Brain microvascular endothelial cell (primary cell): ENCODE measurements around the gene MAPK8IP1.

Experiments
- DNase-seq: peaks from one replicate; pipeline ENCODE4 v3.0.0-alpha.2; 2020
- H3K27ac ChIP-seq: fragments of 250-450 bp; sonication (Bioruptor Pico); 2 replicates; pipeline ENCODE4 v1.5.1; 2020; ENCODE audit warnings: mild to moderate bottlenecking, moderate library complexity
- H3K27me3 ChIP-seq: fragments of 250-450 bp; sonication (Bioruptor Pico); replicated peaks from 2 replicates; pipeline ENCODE4 v1.5.1; 2020; ENCODE audit warnings: mild to moderate bottlenecking
- H3K36me3 ChIP-seq: fragments of 250-450 bp; sonication (Bioruptor Pico); replicated peaks from 2 replicates; pipeline ENCODE4 v1.5.1; 2020; ENCODE audit warnings: mild to moderate bottlenecking
- H3K4me3 ChIP-seq: 2 replicates; pipeline ENCODE4 v1.5.1; 2011; ENCODE audit warnings: low read depth, mild to moderate bottlenecking, control low read depth, low read length, moderate library complexity
- CTCF ChIP-seq: IDR thresholded peaks from 2 replicates; pipeline ENCODE4 v1.5.1; 2011; ENCODE audit warnings: low read depth, mild to moderate bottlenecking, moderate library complexity, low read length, control low read depth, inconsistent platforms; ENCODE audit errors: missing control alignments
- in situ Hi-C: cut with HindIII; loops from 2 replicates; pipeline ENCODE4 v1.10.0; 2017; ENCODE audit warnings: low sequenced_read_pairs, low pct_ligation_motif_present

The MAPK8IP1 gene

GRCh38 chr11:45877221-45877620 is 8.2 kb upstream of the MAPK8IP1 start:
- Histone ChIP-seq H3K27me3 (no peaks in the 10 kb centered on the region), H3K4me3 (no peak overlapping the region), H3K27ac (no peak overlapping the region), H3K36me3 (peaks cover 13% of the 10 kb centered on the region)
- in situ Hi-C loops, result no loop called here
- DNase-seq, result no peak
- no peak for TF ChIP-seq CTCF

- TF ChIP-seq CTCF, result no peak
- in situ Hi-C loops, result no loop called here
- H3K27ac ChIP-seq, result no peak overlapping the region
- no peak overlapping the region for H3K4me3 ChIP-seq
- DNase-seq, result no peak
- H3K27me3 ChIP-seq, result no peaks in the 10 kb centered on the region
- peaks cover 13% of the 10 kb centered on the region for H3K36me3 ChIP-seq
Measured at GRCh38 chr11:45877845-45878244, 7.6 kb upstream of the MAPK8IP1 start.

GRCh38 chr11:45879803-45880686 is 5.4 kb upstream of the MAPK8IP1 start:
- TF ChIP-seq CTCF, result no peak
- DNase-seq, result no peak
- Histone ChIP-seq H3K4me3 (no peak overlapping the region), H3K27me3 (no peaks in the 10 kb centered on the region), H3K27ac (no peak overlapping the region), H3K36me3 (peaks cover 10% of the 10 kb centered on the region)
- in situ Hi-C loops, result no loop called here

DNA sequence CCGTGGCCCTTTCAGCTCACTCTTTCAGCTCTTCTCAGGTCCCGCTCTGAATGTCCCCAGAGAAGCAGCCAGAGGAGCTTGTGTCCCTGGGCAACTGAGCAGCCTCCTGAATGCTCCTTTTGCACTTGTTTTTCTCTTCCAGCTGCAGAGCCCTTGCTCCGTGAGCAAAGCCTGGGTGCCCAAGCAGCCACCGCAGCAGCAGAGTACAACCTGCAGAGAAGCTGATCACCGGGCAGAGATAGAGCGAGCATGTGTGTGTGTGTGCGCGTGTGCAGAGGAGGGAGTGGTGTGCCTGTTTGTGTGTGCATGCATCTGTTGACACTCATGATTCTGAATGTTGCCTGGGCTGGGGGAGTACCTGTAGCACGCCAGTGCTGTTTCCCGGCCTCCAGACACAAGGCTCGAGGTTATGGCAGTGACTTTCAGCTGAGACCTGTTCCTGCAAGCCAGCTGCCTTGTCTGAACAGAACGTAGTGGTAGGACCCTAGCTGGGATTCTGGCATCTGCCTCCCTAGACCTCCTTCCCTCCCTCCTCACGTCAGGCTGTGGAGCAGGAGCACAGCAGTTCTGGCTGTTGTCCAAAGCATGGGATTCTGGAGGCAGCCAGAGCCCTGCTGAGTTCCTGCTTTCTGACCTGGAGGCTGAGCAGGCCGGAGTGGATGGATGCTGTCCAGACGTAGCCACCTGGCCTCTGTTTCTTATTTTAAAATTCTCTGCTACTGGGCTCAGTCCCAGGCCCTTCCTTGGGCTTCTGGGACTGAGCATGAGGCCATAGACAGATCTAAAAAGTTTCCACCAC is 4.5 kb upstream of the MAPK8IP1 start:
- Histone ChIP-seq H3K4me3 (no peak overlapping the region), H3K36me3 (peaks cover 8% of the 10 kb centered on the region), H3K27me3 (no peaks in the 10 kb centered on the region), H3K27ac (no peak overlapping the region)
- in situ Hi-C loops, result no loop called here
- no peak for DNase-seq
- TF ChIP-seq CTCF, result no peak

DNA sequence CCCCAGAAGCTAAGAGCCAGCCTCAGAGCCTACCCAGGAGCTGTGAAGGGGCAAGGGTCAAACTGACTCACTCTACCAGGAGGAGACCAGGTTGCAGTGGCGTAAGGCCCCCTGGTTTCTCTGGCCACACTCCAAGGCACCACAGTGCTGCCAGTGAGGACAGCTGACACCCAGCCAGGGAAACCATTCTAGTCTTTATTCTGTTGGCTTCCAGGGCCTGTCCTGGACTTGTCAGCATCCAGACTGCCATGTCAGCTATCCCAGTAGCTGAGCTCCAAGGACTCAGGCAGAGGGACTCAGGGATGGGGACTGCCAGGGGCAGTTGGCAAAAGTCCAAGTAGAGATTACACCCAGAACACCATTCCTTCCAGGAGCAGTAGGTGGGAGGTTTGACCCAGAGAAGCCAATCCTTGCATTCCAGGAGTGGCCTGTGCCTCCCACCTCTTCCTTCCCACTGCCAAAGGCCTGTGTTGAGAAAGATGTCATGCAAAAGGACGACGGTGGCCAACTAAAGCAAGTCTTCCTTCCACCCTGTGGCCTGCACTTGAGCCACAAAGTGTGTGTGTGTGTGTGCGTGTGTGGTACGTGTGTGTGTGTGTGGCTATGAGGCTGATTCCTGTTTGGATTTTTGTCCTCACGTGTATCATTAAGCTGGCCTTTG is 3.6 kb upstream of the MAPK8IP1 start:
- Histone ChIP-seq H3K36me3 (peaks cover 8% of the 10 kb centered on the region), H3K4me3 (no peak overlapping the region), H3K27ac (no peak overlapping the region), H3K27me3 (no peaks in the 10 kb centered on the region)
- in situ Hi-C loops, result no loop called here
- TF ChIP-seq CTCF, result no peak
- DNase-seq, result no peak
